GM19238 (cell line): ENCODE results near the gene NQO1.
"Not testable (repeated sequence)": the region's sequence is repeated elsewhere in the genome, so short reads cannot be mapped to it uniquely, and the experiment has no call there.

Experiments used
- DNase-seq: peaks from one replicate; pipeline ENCODE4 v3.0.0; 2011; ENCODE audit warnings: low spot score; ENCODE audit not compliant: insufficient read length

NQO1 gene

GRCh38 chr16:69726313-69727060, at the start of gene NQO1:
Gene NQO1 (minus strand): TSS chr16:69726560. CDS start chr16:69726439, 121 bp downstream.
- peak; percentile 91 for DNase-seq

- DNase-seq = no peak
Observed at GRCh38 chr16:69775563-69775962, 49.2 kb upstream of the NQO1 start.

GRCh38 chr16:69773260-69773947, 47.0 kb upstream of the NQO1 start:
- peak; percentile 13 for DNase-seq

- DNase-seq = no peak
Observed at GRCh38 chr16:69771651-69771967, 45.2 kb upstream of the NQO1 start.

GRCh38 chr16:69769404-69769803, 43.0 kb upstream of the NQO1 start:
- no peak for DNase-seq

- DNase-seq = no peak
Observed at GRCh38 chr16:69768666-69769065, 42.3 kb upstream of the NQO1 start.

GRCh38 chr16:69767459-69768229, 41.3 kb upstream of the NQO1 start:
- DNase-seq = no peak

GRCh38 chr16:69763599-69763942, 37.2 kb upstream of the NQO1 start:
- no peak for DNase-seq

GRCh38 chr16:69762814-69763598, 36.6 kb upstream of the NQO1 start:
- DNase-seq = no peak

- DNase-seq = peak; percentile 82
Observed at GRCh38 chr16:69761983-69762813, 35.8 kb upstream of the NQO1 start, which contains the start of gene WWP2. Gene WWP2 (plus strand): TSS chr16:69762332. CDS start chr16:69787011, 24,679 bp downstream.

GRCh38 chr16:69757375-69757774, 31.0 kb upstream of the NQO1 start:
- not testable (repeated sequence) for DNase-seq

- no peak for DNase-seq
Observed at GRCh38 chr16:69756705-69757104, 30.3 kb upstream of the NQO1 start.

- peak; percentile 90 for DNase-seq
Observed at GRCh38 chr16:69754469-69755310, 28.3 kb upstream of the NQO1 start, which contains the start of gene NOB1. Gene NOB1 (minus strand): TSS chr16:69754926. CDS start chr16:69754910, 16 bp downstream.

- DNase-seq = no peak
Observed at GRCh38 chr16:69754143-69754468, 27.7 kb upstream of the NQO1 start.

- no peak for DNase-seq
Observed at GRCh38 chr16:69748694-69749345, 22.5 kb upstream of the NQO1 start.

GRCh38 chr16:69747115-69747514, 20.8 kb upstream of the NQO1 start:
- no peak for DNase-seq

- DNase-seq = no peak
Observed at GRCh38 chr16:69745959-69746358, 19.6 kb upstream of the NQO1 start.

GRCh38 chr16:69745232-69745612, 18.9 kb upstream of the NQO1 start:
- DNase-seq = no peak
